Measurements from ENCODE around the gene HFM1. TPM values are rescaled to one million over a fixed set of nuclear protein-coding genes. Genes with fewer than 3 reads are reported as not detected.

Gene HFM1, protein sequence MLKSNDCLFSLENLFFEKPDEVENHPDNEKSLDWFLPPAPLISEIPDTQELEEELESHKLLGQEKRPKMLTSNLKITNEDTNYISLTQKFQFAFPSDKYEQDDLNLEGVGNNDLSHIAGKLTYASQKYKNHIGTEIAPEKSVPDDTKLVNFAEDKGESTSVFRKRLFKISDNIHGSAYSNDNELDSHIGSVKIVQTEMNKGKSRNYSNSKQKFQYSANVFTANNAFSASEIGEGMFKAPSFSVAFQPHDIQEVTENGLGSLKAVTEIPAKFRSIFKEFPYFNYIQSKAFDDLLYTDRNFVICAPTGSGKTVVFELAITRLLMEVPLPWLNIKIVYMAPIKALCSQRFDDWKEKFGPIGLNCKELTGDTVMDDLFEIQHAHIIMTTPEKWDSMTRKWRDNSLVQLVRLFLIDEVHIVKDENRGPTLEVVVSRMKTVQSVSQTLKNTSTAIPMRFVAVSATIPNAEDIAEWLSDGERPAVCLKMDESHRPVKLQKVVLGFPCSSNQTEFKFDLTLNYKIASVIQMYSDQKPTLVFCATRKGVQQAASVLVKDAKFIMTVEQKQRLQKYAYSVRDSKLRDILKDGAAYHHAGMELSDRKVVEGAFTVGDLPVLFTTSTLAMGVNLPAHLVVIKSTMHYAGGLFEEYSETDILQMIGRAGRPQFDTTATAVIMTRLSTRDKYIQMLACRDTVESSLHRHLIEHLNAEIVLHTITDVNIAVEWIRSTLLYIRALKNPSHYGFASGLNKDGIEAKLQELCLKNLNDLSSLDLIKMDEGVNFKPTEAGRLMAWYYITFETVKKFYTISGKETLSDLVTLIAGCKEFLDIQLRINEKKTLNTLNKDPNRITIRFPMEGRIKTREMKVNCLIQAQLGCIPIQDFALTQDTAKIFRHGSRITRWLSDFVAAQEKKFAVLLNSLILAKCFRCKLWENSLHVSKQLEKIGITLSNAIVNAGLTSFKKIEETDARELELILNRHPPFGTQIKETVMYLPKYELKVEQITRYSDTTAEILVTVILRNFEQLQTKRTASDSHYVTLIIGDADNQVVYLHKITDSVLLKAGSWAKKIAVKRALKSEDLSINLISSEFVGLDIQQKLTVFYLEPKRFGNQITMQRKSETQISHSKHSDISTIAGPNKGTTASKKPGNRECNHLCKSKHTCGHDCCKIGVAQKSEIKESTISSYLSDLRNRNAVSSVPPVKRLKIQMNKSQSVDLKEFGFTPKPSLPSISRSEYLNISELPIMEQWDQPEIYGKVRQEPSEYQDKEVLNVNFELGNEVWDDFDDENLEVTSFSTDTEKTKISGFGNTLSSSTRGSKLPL (N-terminal part only)
- total RNA-seq = 0.14 and 0.22 TPM in 2 replicates

DNA sequence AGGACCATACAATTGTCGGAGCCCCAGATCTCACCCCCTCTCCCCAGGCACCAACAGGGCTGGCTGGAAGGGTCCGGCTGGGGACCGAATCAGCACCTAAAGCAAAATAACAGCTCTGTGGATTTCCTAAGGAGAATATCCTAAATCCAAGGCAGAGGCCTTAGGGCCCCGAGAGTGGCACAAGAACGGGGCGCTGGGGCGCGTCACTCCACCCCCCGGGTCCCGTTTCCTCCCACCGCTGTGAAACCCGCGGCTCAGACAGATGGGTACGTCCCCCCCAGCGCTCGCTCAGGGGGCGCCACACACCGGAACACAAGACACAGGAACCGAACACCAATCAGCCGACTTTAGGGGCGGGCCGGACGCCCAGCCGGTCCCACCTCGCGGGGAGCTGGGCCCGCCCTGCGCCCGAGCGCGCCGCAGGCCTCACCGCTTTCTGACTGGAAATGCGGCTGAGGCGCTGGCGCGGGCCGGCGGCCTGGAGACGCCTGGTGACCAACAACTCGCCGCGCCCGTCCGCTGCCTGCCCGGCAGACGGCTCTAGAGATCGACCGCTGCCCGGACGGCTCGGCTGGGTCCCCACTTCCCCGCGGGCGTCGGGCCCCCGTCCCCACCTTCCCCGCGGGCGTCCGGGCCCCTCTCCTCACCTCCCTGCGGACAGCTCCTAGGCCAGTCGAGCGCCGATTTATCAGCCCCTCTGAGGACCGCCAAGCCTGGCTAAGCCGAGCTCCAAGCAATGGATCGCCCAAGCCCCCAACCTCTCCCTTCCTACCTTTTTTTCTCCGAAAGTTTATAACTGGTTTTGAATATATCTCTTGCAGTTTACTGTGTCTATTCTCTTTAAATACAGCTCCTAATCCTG is at the start of gene HFM1:
TSS of gene HFM1 (minus strand) at position 687 of the 862 bp plus-strand sequence. CDS start 3,755 bp downstream, outside the sequence.

Small RNA genes within 50 kb of the gene (small RNA-seq; reads per million reads assigned to genes)
- not detected for gene RF00019 (ENCODE audit: low replicate concordance)

Other genes with a start within 250 kb of the HFM1 start
- gene CDC7, start 96.0 kb upstream of the HFM1 start, total RNA-seq = 0.66 and 12.9 TPM in 2 replicates

Measured in placental pericyte (primary cell).